NCI-H82 treated with DMSO at 0.1 percent for 48 hours (cell line): ENCODE measurements around the gene SLC4A2.
"Not testable (repeated sequence)": the region's sequence is repeated elsewhere in the genome, so short reads cannot be mapped to it uniquely, and the experiment has no call there.

Experiments
- DNase-seq: peaks from one replicate; lab custom pipeline; 2025; ENCODE audit not compliant: unreplicated experiment; lab: John Stamatoyannopoulos, UW

The SLC4A2 gene

DNA sequence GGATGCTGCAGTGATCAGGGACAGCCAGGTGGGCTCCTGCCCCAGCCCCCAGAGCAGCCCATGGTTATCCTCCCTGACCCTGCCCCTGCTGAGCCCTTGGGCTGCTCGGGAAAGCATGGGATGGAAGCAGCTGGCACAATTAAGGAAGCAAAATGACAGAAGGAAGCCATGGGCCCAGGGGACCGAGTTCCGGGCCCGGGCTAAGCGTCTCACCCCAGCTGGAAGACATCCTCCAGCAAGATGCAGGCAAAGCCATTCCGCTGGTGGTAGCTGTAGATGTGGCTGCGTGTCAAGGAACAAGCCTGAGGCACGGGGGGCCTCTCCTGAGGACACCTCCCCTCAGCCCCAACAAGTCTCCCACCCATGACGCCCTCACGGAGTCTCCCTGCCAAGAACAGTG lies 36.2 kb upstream of the SLC4A2 start:
- DNase-seq, result no peak

GRCh38 chr7:151024435-151025056 lies 34.8 kb upstream of the SLC4A2 start, which contains the start of gene ATG9B:
Gene ATG9B (minus strand): TSS chr7:151024494. CDS start chr7:151024423, 71 bp downstream.
- no peak for DNase-seq

- no peak for DNase-seq
Measured at GRCh38 chr7:151025924-151026671, 33.3 kb upstream of the SLC4A2 start.

GRCh38 chr7:151026771-151027727 lies 32.3 kb upstream of the SLC4A2 start:
- peak; percentile 69 for DNase-seq

- not testable (repeated sequence) for DNase-seq
Measured at GRCh38 chr7:151027728-151028130, 31.7 kb upstream of the SLC4A2 start.

DNA sequence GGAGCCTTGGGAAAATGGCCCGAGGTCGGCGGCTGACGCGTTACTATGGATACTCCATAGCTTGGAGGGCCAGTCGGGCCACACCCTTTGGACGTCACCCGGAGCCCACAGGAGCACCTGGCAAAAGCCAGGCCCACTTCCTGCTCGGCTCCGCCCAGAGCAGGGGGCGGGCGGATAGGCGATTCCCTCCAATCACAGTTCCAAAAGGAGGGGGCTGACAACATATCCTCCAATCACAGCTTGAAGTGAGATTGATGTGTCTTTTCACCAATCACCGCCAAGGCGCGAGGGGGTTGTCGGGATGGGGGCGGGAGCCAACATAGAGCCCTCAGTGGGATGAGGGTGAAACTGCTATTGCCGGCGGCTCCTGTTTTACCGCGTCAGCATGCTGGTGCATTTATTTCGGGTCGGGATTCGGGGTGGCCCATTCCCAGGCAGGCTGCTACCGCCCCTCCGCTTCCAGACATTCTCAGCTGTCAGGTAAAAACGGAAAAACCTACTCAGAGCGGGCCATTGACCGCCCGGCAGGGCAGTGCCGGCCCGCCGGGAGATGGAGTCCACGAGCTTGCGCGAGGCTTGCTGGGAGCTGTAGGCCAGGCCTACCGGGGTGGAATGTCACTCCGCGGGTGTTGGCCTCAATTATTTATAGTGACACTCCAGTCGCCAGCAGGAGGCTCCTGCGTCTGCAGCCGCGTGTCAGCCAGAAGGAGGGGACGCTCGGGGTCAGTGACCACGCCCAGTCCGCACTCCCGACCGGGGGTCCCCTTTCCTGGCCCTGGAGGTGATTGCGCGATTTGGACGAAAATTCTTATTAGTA lies 31.1 kb upstream of the SLC4A2 start, which contains the start of gene ABCB8:
Gene ABCB8 (plus strand): TSS at position 320 of the 817 bp plus-strand sequence. CDS start 66 bp downstream, at position 386.
- DNase-seq, result peak; percentile 96

GRCh38 chr7:151028948-151029501 lies 30.4 kb upstream of the SLC4A2 start:
- DNase-seq, result no peak

- DNase-seq, result no peak
Measured at GRCh38 chr7:151031011-151031410, 28.4 kb upstream of the SLC4A2 start.

DNA sequence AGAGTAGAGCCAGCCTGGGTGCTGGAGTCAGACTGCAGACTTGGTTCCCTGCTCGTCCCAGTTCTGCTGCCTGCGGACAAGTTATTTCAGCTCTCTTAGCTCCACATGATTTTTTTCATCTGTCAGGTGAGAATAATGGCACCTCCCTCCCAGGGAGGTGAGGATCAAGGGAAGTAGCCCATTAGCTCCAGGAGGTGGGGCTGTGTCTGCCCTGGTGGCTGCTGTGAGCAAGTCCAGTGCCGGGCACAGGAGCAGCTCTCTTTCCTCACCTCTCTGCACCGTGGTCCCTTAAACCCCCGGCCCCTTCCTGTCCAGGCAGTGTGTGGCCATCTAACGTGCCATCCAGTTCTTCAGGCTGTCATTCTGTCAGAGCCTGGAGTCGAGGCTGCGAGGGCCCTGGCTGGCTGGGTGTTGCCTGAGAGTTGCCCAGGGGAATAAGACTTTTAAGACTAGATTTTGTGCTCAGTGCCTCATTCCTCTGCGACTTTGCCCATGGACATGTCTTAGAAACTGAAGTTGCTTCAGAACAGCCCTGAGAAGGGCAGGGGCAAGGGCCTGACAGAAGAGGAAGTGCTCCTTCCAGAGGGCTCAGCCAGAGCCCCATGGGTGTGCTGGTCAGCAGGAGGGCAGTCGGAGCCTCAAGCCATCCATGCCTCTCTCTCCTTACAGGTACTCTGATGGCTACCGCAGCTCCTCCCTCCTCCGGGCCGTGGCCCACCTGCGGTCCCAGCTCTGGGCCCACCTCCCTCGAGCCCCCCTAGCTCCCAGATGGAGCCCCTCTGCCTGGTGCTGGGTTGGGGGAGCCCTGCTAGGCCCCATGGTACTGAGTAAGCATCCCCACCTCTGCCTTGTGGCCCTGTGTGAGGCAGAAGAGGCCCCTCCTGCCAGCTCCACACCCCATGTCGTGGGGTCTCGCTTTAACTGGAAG lies 26.2 kb upstream of the SLC4A2 start:
- DNase-seq, result no peak

DNA sequence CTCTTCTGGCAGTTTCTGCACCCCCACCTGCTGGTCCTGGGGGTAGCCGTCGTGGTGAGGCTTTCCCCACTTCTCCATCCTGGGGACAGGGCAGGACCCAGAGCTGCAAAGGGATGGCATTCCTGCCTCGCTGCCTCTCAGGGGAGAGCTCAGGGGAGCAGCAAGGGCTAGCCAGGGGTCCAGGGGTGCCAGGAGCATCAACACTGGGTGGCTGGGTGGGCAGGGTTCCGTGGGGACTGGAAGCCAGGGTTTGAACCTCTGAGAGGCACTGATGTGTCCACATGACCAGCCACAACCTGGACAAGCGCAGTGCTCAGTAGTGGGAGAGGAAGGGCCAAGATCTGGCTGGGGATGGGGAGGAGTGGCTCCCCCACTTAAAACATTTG lies 25.5 kb upstream of the SLC4A2 start:
- DNase-seq, result no peak

DNA sequence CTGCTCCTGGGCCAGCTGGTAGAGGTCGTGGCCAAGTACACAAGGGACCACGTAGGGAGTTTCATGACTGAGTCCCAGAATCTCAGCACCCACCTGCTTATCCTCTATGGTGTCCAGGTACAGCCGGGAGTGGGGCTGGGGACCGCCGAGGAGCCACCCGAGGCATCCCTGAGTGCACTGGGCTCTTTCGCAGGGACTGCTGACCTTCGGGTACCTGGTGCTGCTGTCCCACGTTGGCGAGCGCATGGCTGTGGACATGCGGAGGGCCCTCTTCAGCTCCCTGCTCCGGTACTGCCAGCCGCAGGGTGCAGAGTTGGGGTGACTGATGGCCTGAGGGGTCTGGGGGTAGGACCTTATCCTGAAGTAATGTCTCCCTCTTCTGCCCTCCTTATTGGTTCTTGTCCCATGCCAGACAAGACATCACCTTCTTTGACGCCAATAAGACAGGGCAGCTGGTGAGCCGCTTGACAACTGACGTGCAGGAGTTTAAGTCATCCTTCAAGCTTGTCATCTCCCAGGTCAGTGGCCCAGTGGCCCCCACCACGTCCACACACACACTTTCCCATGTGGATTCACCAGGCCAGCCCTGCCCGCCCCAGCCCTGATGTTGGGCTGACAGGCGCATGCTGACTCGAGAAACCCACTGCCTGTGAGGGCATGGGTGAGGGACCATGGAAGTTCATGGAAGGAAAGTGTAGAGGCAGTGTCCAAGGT lies 24.9 kb upstream of the SLC4A2 start:
- no peak for DNase-seq

- DNase-seq, result no peak
Measured at GRCh38 chr7:151035026-151035717, 24.2 kb upstream of the SLC4A2 start.

- DNase-seq, result no peak
Measured at GRCh38 chr7:151035902-151036301, 23.5 kb upstream of the SLC4A2 start.

- no peak for DNase-seq
Measured at GRCh38 chr7:151038951-151039849, 20.2 kb upstream of the SLC4A2 start.

- DNase-seq, result no peak
Measured at GRCh38 chr7:151039850-151040548, 19.4 kb upstream of the SLC4A2 start.
